SK-N-MC (cell line): Measurements from ENCODE around the gene TRMU.

Source experiments
- EZH2 ChIP-seq: fragments of 200-600 bp; sonication (generic); IDR thresholded peaks from one replicate; pipeline ENCODE4 v1.6.1; 2017; ENCODE audit warnings: antibody characterized with exemption
- POLR2AphosphoS5 ChIP-seq: IDR thresholded peaks from 2 replicates; pipeline ENCODE4 v1.6.1; 2012; ENCODE audit warnings: mild to moderate bottlenecking, low read depth, low read length, borderline replicate concordance

DNA sequence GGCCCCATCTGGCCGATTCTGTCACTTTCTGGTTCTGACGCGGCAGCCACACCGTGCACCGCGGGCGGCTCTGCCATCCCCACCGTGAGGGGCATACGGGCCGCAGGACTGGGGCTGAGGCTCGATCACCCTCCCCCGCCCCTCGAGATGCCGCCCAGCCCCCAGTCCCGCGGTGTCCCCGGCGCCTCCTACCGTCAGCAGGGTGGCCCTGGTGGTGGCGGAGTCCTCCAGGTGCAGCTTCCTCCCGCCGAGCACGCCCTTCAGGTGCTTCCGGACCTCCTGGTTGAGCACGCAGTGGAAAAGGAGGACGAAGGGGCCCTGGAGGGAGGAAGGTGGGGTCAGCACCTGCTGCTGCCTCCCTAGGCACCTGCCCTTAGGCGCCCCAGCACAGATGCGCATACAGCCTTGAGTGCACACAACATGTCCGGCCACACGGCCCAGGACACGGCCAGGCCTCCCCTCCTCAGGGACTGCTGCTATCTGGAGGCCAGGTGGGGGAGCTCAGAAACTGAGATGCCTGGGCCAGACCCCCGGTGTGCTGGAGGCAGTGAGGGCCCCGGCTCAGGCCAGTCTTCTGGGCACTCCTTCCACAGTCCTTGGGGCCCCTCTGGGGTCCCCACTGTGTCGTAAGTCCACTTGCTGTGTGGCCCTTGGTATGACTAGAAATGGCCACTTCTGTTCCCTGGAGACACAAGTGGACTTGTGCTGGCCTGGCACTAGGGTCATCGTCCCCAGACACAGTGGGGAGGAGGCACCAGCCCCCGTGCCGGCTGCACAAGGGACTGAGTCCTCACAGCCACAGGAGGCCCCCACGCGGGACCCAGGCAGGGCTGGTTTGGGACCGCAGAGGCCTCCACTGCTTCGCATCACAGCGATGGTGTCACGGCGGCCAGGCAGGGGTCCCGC lies 31.5 kb downstream of the TRMU start:
- no peak for TF ChIP-seq EZH2
- TF ChIP-seq POLR2AphosphoS5, result no peak
